ENCODE results near the gene PARD3.

The PARD3 gene

GRCh38 chr10:34295142-34295548 lies 520.0 kb downstream of the PARD3 start:
- TF ChIP-seq SIN3A (IDR thresholded peaks at IDR 0.05; ENCODE audit: borderline replicate concordance, insufficient read depth, low read length) (no peak), FOXP2 (optimal IDR thresholded peaks at IDR 0.05; ENCODE audit: borderline replicate concordance, extremely low read depth, extremely low read length, insufficient read depth) (peak; percentile 55)

GRCh38 chr10:34294137-34294536 lies 521.0 kb downstream of the PARD3 start:
- no peak for TF ChIP-seq POLR2AphosphoS5 (IDR thresholded peaks at IDR 0.05; ENCODE audit: low read depth, low read length)
- TF ChIP-seq FOXP2 (optimal IDR thresholded peaks at IDR 0.05; ENCODE audit: borderline replicate concordance, extremely low read depth, extremely low read length, insufficient read depth) = no peak
- TF ChIP-seq TAF1 (IDR thresholded peaks at IDR 0.05; ENCODE audit: borderline replicate concordance, insufficient read depth, low read length) = no peak
- no peak for TF ChIP-seq REST (IDR thresholded peaks at IDR 0.05; ENCODE audit: insufficient read depth in 1 of 2, low read depth in 2 of 2, low read length in 2 of 2)
- no peak for TF ChIP-seq SIN3A (IDR thresholded peaks at IDR 0.05; ENCODE audit: borderline replicate concordance, insufficient read depth, low read length)

- TF ChIP-seq TAF1 (IDR thresholded peaks at IDR 0.05; ENCODE audit: borderline replicate concordance, insufficient read depth, low read length) (no peak), REST (IDR thresholded peaks at IDR 0.05; ENCODE audit: insufficient read depth in 1 of 2, low read depth in 2 of 2, low read length in 2 of 2) (no peak)
Measured at GRCh38 chr10:34292675-34293074, 522.4 kb downstream of the PARD3 start.

- no peak for TF ChIP-seq SIN3A (IDR thresholded peaks at IDR 0.05; ENCODE audit: borderline replicate concordance, insufficient read depth, low read length)
- TF ChIP-seq FOXP2 (optimal IDR thresholded peaks at IDR 0.05; ENCODE audit: borderline replicate concordance, extremely low read depth, extremely low read length, insufficient read depth) = no peak
- no peak for TF ChIP-seq REST (IDR thresholded peaks at IDR 0.05; ENCODE audit: insufficient read depth in 1 of 2, low read depth in 2 of 2, low read length in 2 of 2)
- TF ChIP-seq TAF1 (IDR thresholded peaks at IDR 0.05; ENCODE audit: borderline replicate concordance, insufficient read depth, low read length) = no peak
- TF ChIP-seq POLR2AphosphoS5 (IDR thresholded peaks at IDR 0.05; ENCODE audit: low read depth, low read length) = no peak
Measured at GRCh38 chr10:34292194-34292565, 522.9 kb downstream of the PARD3 start.

GRCh38 chr10:34291466-34292193 lies 523.5 kb downstream of the PARD3 start:
- TF ChIP-seq FOXP2 (optimal IDR thresholded peaks at IDR 0.05; ENCODE audit: borderline replicate concordance, extremely low read depth, extremely low read length, insufficient read depth) (no peak), TAF1 (IDR thresholded peaks at IDR 0.05; ENCODE audit: borderline replicate concordance, insufficient read depth, low read length) (no peak), REST (IDR thresholded peaks at IDR 0.05; ENCODE audit: insufficient read depth in 1 of 2, low read depth in 2 of 2, low read length in 2 of 2) (no peak), SIN3A (IDR thresholded peaks at IDR 0.05; ENCODE audit: borderline replicate concordance, insufficient read depth, low read length) (no peak), POLR2AphosphoS5 (IDR thresholded peaks at IDR 0.05; ENCODE audit: low read depth, low read length) (no peak)
